GM18520 (cell line): ENCODE results near the gene ZMIZ2.
"Not testable (repeated sequence)": the region's sequence is repeated elsewhere in the genome, so short reads cannot be mapped to it uniquely, and the experiment has no call there.

Experiments
- ATAC-seq: cut with Tn5 transposase; IDR thresholded peaks from one replicate; pipeline ENCODE4 v1.9.1; 2021; ENCODE audit not compliant: unreplicated experiment

The ZMIZ2 gene

GRCh38 chr7:44727158-44727936 is 21.3 kb upstream of the ZMIZ2 start:
- ATAC-seq, result no peak

- ATAC-seq, result no peak
Observed at GRCh38 chr7:44727937-44728262, 20.7 kb upstream of the ZMIZ2 start.

DNA sequence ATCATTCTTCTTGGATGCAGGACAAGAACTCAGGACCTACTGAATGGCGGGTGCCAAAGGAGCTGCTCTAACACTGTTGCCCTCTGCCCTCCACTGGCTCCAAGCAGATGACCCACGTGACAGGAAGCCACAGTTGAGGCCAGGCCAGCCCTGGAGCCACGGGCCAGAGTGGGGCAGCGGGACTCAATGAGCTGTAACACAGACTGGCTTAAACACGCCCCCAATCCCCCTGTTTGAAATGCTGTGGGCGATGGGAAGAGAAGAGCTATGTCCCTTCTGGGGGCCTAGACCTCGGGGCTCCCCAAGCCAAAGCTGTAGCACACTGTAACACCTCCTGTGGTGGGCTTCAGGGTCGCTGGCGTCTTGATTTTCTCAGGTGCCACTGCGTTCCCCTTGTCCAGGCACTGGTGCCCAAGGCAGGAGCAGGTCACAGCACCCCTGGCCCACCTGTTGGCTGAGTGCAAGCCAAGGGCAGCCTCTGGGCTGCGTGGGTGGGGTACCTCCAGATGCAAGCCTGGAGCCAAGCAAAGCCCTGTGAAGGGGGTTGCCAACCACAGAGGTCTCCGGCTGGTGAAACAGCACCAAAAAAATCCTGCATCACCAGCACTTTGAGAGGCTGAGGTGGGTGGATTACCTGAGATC is 18.6 kb upstream of the ZMIZ2 start:
- ATAC-seq, result no peak

DNA sequence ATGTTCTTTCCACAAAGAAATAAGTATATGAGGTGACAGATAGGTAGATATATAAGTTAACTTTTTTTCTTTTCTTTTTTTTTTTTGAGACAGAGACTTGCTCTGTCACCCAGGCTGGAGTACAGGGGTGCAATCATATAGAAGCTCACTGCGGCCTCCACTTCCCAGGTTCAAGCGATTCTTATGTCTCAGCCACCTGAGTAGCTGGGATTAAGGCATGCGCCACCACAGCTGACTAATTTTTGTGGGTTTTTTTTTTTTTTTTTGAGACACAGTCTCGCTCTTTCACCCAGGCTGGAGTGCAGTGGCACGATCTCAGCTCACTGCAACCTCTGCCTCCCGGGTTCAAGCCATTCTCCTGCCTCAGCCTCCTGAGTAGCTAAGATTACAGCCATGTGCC is 15.7 kb upstream of the ZMIZ2 start:
- ATAC-seq, result not testable (repeated sequence)

- ATAC-seq, result no peak
Observed at GRCh38 chr7:44733708-44734481, 14.8 kb upstream of the ZMIZ2 start.

- peak; percentile 69 for ATAC-seq
Observed at GRCh38 chr7:44735403-44736165, 13.1 kb upstream of the ZMIZ2 start.

- ATAC-seq, result no peak
Observed at GRCh38 chr7:44736896-44737295, 11.8 kb upstream of the ZMIZ2 start.

DNA sequence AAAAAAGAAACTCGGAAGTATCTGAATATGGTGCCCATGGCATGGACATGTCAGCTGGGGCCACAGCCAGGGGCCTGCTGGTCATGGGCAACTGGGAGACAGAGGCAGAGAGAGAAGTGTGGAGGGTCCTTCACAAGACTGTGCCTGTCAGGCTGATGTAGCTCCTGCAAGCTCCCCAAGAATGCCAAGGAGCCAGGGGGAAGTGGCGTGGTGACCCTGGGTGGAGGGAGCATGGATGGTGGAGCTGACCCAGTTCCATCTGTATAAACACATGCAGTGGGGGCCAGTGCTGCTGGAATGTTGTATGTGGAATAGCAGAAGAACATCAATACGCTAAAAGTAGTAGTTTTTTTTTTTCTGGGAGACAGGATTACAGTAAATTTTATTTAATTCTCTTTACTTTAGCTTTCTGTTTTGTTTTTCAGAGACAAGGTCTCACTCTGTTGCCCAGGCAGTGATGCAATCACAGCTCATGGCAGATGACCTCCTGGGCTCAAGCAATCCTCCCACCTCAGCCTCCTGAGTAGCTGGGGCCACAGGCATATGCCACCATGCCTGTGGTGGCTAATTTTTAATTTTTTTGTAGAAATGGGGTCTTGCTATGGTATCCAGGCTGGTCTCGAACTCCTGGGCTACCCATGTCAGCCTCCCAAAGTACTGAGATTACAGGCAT is 10.5 kb upstream of the ZMIZ2 start:
- no peak for ATAC-seq

DNA sequence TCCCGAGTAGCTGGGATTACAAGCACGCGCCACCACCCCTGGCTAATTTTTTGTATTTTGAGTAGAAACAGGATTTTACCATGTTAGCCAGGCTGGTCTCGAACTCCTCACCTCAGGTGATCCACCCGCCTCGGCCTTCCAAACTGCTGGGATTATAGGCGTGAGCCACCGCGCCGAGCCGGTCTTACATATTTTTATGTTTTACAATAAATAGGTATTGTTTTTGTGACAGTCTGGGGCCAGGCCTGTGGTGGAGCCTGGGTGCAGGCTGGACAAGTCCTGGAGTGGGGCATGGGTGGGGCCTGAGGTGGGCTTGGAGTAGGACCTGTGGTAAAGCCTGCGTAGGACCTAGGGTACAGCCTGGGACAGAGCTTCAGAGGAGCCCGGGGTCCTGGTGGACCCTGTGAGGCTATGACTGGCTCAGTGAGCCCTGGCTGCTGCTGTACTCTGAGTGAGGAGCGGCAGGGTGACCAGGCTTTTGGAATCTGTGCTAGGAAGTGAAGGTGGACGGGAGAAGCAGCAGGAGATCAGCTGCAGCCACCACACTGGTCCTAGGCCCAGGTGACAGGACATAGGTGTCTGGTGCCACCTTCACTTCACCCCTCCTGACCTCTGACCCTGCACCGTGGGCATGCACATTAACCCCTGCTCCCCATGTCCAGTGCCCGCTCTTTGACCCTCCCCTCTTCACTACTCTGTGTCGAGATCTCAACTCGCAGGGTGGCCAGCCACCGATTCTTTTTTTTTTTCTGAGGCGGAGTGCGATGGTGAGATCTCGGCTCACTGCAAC is 9.6 kb upstream of the ZMIZ2 start:
- no peak for ATAC-seq

- ATAC-seq, result no peak
Observed at GRCh38 chr7:44740055-44740454, 8.6 kb upstream of the ZMIZ2 start.

- no peak for ATAC-seq
Observed at GRCh38 chr7:44743750-44744149, 4.9 kb upstream of the ZMIZ2 start.

DNA sequence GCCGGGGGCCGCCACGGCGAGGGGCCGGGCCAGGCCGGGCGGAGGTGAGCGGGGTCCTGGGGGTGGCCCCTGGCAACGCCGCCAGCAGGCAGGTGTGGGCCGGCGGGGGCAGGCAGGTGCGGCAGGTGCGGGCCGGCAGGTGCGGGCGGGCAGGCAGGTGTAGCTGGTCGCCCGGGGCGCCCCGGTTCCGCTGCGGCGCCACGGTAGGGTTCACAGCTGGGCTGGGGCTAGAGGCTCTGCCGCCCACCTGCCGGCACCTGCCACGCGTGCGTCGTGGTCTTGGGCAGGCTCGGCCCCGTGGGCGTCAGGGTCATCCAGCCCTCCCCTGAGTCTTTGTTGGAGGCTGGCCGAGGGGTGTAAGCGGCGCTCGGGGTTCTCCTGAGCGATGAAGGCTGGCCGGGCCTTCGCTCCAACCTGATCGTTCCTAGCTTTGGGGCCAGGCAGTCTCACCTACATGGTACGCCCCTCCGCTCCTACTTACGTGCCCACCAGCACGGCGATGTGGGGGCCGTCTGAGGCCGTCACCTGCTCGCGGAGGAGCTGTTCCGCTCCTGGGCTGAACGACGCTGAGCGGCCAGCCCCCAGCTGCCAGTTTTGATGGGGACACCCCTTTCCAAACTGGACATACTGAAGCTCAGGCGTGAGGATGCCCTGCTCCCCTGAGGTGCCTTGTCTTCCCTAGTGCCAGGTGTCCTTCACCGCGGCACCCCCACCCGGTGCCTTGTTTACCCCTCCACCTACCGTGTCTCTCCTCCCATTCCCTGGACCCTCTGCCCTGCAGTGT is 493 bp downstream of the ZMIZ2 start:
- no peak for ATAC-seq

DNA sequence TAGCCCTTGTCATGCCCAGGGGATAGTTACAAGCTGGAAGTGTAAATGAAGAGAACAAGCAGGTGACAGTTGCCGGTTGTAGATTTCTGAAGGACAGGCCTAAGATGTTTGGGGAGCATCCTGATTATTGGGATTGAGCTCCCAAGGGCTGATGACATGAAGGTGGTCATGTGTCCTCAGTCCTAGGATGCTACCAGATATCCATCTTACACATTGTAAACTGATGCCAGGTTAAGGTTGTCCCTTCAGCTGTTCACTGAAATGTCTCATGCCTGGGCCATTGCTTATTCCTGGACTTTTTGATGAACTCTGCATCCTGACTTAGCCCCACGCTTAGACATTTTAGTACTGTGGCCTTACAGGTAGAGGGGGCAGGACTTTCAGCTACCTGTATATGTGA is 1.3 kb downstream of the ZMIZ2 start:
- ATAC-seq, result no peak

DNA sequence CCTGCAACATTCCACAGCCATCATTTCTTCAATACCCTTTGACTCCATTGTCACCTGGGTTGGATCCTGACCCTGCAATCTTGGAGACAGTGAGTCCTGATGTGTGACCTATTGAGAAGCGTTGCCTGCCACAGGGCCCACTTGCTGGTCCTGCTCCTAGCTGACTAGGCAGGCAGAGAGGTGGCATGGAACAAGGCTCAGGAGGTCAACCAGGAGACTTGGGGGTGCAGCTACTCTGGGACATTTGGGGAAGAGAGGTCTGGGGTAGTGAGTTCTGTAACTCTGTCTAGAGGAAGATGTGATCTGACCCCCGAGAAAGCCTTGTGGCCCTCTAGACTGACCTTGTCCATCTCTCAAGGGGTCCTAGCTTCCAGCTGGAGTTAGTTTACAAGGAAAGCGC is 1.8 kb downstream of the ZMIZ2 start:
- ATAC-seq, result no peak

- peak; percentile 60 for ATAC-seq
Observed at GRCh38 chr7:44750921-44751571, 2.4 kb downstream of the ZMIZ2 start.

DNA sequence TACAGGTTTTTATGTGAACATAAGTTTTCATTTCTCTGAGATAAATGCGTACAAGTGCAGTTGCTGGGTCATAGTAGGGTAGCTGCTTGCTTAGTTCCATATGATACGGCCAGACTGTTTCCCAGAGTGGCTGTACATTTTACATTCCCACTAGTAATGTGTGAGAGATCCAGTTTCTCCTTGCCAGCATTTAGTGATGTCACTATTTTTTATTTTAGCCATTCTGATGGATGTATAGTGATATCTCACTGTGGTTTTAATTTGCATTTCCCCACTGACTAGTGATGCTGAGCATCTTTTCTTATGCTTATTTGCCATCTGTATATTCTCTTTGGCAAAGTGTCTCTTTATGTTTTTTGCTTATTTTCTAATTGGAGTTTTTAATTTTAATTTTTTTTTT is 4.2 kb downstream of the ZMIZ2 start:
- ATAC-seq, result no peak

DNA sequence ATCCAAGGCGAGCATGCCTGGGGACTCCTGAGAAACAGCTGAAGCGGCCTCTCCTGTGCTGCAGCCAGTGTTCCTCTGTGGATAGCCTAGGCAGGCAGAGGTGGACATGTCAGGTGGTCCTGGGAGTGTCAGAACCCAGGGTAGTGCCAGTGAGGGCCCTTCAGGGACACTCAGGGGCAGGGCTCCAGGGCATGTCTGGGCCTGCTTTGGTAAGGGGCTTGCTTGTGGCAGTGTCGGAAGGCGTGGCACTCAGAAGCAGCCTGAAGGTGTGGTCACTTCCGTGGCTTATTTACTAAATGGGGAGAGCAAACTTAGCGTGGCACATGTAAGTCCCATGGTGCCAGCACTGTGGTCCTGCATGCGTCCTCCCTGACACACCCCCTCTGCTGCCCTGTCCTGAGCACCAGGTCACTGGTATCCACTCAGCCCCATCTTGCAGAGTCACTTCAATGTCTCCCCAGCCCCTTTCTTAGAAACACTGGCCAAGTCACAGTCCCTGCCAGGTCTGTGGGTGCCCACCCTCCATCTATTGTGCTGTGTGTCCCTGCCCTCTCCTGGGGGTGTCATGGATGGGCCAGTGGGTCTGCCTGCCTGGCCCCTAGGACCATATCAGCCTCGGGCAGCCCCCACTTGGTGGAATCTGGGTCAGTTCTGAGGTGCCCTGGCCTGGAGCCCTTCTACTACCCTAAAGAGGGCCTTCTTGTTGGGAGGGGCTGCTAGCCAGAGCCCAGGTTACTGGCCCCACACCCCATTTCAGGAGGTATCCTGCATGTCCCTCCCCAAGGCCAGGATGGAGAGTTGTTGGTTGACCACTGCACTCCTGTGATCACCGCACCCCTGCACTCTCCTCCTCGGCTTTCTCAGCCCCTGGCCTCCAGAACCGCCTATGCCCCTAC is 6.4 kb downstream of the ZMIZ2 start:
- no peak for ATAC-seq
